GM12878 (cell line): ENCODE data around the gene ARHGAP26. TPM values are rescaled to one million over a fixed set of nuclear protein-coding genes. Genes with fewer than 3 reads are reported as not detected.
A peak's percentile ranks its signal among the peaks of the same experiment; 100 is the strongest.

ENCODE experiments used
- ATF7 ChIP-seq: fragments of 450-650 bp; IDR thresholded peaks from 2 replicates; pipeline ENCODE4 v1.6.1; 2016; ENCODE audit warnings: low read depth, mild to moderate bottlenecking
- BHLHE40 ChIP-seq, 2 experiments: fragments of 450-650 bp in 1 of 2; IDR thresholded peaks; 2 replicates each; pipeline ENCODE4 v1.6.1; 2011 to 2017; ENCODE audit warnings: low read depth in 2 of 2, borderline replicate concordance in 1 of 2, improper control_type of control experiment in 1 of 2, low read length in 1 of 2, mild to moderate bottlenecking in 1 of 2
- BRCA1 ChIP-seq: IDR thresholded peaks from 2 replicates; pipeline ENCODE4 v1.6.1; 2011; ENCODE audit warnings: low read depth, low read length, improper control_type of control experiment
- EGR1 ChIP-seq, 2 experiments: IDR thresholded peaks; 1 replicate in 1 of 2; 2 replicates in 1 of 2; pipeline ENCODE4 v1.6.1; 2011 to 2012; ENCODE audit warnings: low read depth in 2 of 2, low read length in 2 of 2, borderline replicate concordance in 1 of 2, mild to moderate bottlenecking in 1 of 2, moderate library complexity in 1 of 2
- FOXM1 ChIP-seq: IDR thresholded peaks from 2 replicates; pipeline ENCODE4 v1.6.1; 2012; ENCODE audit warnings: low read depth, mild to moderate bottlenecking, inconsistent platforms, low read length, moderate library complexity
- MTA2 ChIP-seq: fragments of 450-650 bp; IDR thresholded peaks from 2 replicates; pipeline ENCODE4 v1.6.1; 2016; ENCODE audit warnings: low read depth, mild to moderate bottlenecking, moderate library complexity
- MTA3 ChIP-seq: IDR thresholded peaks from 2 replicates; pipeline ENCODE4 v1.6.1; 2012; ENCODE audit warnings: low read length, inconsistent platforms, borderline replicate concordance
- MXI1 ChIP-seq: fragments of 150-350 bp; IDR thresholded peaks from 2 replicates; pipeline ENCODE4 v1.6.1; 2011; ENCODE audit warnings: low read depth, mild to moderate bottlenecking, inconsistent platforms, low read length, improper control_type of control experiment
- NR2C1 ChIP-seq: fragments of 450-650 bp; IDR thresholded peaks from 2 replicates; pipeline ENCODE4 v1.6.1; 2017; ENCODE audit warnings: antibody characterized with exemption, mild to moderate bottlenecking, moderate library complexity
- NR2F1 ChIP-seq: fragments of 450-650 bp; conservative IDR thresholded peaks from 2 replicates; pipeline ENCODE4 v1.6.1; 2017; ENCODE audit warnings: mild to moderate bottlenecking
- PAX5 ChIP-seq: IDR thresholded peaks from 2 replicates; pipeline ENCODE4 v1.6.1; 2011; ENCODE audit warnings: low read depth, low read length, borderline replicate concordance
- PML ChIP-seq: IDR thresholded peaks from 2 replicates; pipeline ENCODE4 v1.6.1; 2012; ENCODE audit warnings: low read length, inconsistent platforms
- POLR2A ChIP-seq: IDR thresholded peaks from 2 replicates; pipeline ENCODE4 v1.6.1; 2011; ENCODE audit warnings: low read depth, mild to moderate bottlenecking, low read length
- POLR2AphosphoS5 ChIP-seq: IDR thresholded peaks from 2 replicates; pipeline ENCODE4 v1.6.1; 2011; ENCODE audit warnings: mild to moderate bottlenecking, low read length, inconsistent platforms
- RAD21 ChIP-seq: IDR thresholded peaks from 2 replicates; pipeline ENCODE4 v1.6.1; 2011; ENCODE audit warnings: mild to moderate bottlenecking, low read depth, low read length, moderate library complexity; ENCODE audit not compliant: insufficient read depth
- SMC3 ChIP-seq: IDR thresholded peaks from 2 replicates; pipeline ENCODE4 v1.6.1; 2011; ENCODE audit warnings: low read length, improper control_type of control experiment, borderline replicate concordance
- SP1 ChIP-seq: IDR thresholded peaks from one replicate; pipeline ENCODE4 v1.6.1; 2011; ENCODE audit warnings: low read depth, low read length
- YY1 ChIP-seq: IDR thresholded peaks from 2 replicates; pipeline ENCODE4 v1.6.1; 2011; ENCODE audit warnings: low read depth, mild to moderate bottlenecking, low read length
- ZNF207 ChIP-seq: fragments of 450-650 bp; IDR thresholded peaks from 2 replicates; pipeline ENCODE4 v1.6.1; 2014; ENCODE audit warnings: antibody characterized with exemption, mild to moderate bottlenecking, borderline replicate concordance
- polyA plus RNA-seq, 11 experiments: library from polyadenylated mRNA; depleted of rRNA in 4 of 11; unstranded in 6 of 11; stranded (reverse) in 5 of 11; fragments of >200 nt; fragmentation: Nextera tagmentation in 4 of 11; fragmentation: Illumina TruSeq in 1 of 11; extraction: Ambion mirVana in 4 of 11; extraction: Trizol in 1 of 11; gene quantifications; 1 replicate in 1 of 11; 2 replicates in 10 of 11; pipeline versions ENCODE4 v1.2.1 to v1.2.3, GENCODE V29; 2011 to 2016; ENCODE audit warnings: inconsistent platforms in 2 of 11, missing spikeins in 2 of 11, low read depth in 1 of 11
- total RNA-seq, 4 experiments: library from RNA; depleted of rRNA in 3 of 4; stranded (reverse); fragments of >200 nt in 3 of 4; fragmentation: Illumina TruSeq in 1 of 4; extraction: Trizol in 1 of 4; gene quantifications; 2 replicates each; pipeline versions ENCODE4 v1.2.1 to v1.2.3, GENCODE V29; 2013 to 2021
- TF ChIP-seq, protein P1 (sequence below): fragments of 150-350 bp; IDR thresholded peaks from 2 replicates; pipeline ENCODE4 v1.6.1; 2014; ENCODE audit warnings: mild to moderate bottlenecking, low read depth, low read length
- TF ChIP-seq, protein P2 (sequence below): fragments of 450-650 bp; IDR thresholded peaks from 2 replicates; pipeline ENCODE4 v1.6.1; 2017; ENCODE audit warnings: mild to moderate bottlenecking, low read depth, inconsistent platforms; ENCODE audit not compliant: poor library complexity, severe bottlenecking
- TF ChIP-seq, protein P3 (sequence below): fragments of 450-650 bp; IDR thresholded peaks from 2 replicates; pipeline ENCODE4 v1.6.1; 2016; ENCODE audit warnings: mild to moderate bottlenecking
- TF ChIP-seq, protein P4 (sequence below): fragments of 450-650 bp; IDR thresholded peaks from 2 replicates; pipeline ENCODE4 v1.6.1; 2018; ENCODE audit warnings: mild to moderate bottlenecking, low read depth, moderate library complexity; ENCODE audit not compliant: partially characterized antibody

Gene ARHGAP26
- total and polyA plus RNA-seq, 10 of the 15 experiments (the other 5 are each of a cell fraction or from before 2014, with no cell fraction given), result 9.4 to 41.5 (median 19.3) TPM

DNA sequence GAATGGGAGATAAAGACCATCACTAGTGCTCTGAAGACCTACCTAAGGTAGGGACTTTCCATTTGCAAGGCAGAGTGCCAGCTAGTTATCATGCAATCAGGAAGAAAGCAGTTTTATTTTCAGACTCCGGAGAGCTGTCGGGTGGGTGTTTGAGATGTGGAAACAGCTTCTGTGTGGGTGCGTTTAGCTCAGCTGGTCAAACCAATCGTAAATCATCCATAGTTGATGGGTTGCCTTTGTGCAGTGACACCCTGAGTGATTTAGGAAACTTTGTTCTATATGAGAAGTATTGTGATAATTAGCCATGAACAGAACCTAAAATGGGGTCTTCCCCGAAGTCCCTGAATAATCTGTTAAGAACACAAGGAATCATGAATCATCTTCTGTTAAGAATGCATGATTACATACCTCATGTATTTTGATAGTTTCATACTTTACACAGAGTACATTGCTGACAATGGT, 284.3 kb downstream of the ARHGAP26 start (continued):
- TF ChIP-seq SMC3 (peak; percentile 30; the same call in 1 of the 2 replicates), NR2F1 (0 out of 2 replicates have a peak, but pooled peaks have one; percentile 44), POLR2A (no peak; the same call in 1 of the 2 replicates), EGR1 (IDR thresholded peaks at IDR 0.05; ENCODE audit: borderline replicate concordance in 1 of 2, low read depth in 2 of 2, low read length in 2 of 2) (peak in 1 of 2 experiments; percentile 83; a peak in 2 of 3 replicates), MTA2 (peak; percentile 96), MTA3 (peak; percentile 68; the same call in 1 of the 2 replicates), RAD21 (peak; percentile 34; the same call in 1 of the 2 replicates), SP1 (peak; percentile 15), ATF7 (peak; percentile 88), PAX5 (peak; percentile 84), PML (peak; percentile 71), FOXM1 (peak; percentile 91), YY1 (peak; percentile 42; the same call in 1 of the 2 replicates), NR2C1 (no peak), ZNF207 (0 out of 2 replicates have a peak, but pooled peaks have one; percentile 56), BHLHE40 (IDR thresholded peaks at IDR 0.05; ENCODE audit: borderline replicate concordance in 1 of 2, low read depth in 2 of 2, low read length in 1 of 2) (peak; percentile 53 to 69; a peak in 3 of 4 replicates), BRCA1 (no peak), POLR2AphosphoS5 (peak; percentile 77), MXI1 (0 out of 2 replicates have a peak, but pooled peaks have one; percentile 27)
- TF ChIP-seq, protein P1, sequence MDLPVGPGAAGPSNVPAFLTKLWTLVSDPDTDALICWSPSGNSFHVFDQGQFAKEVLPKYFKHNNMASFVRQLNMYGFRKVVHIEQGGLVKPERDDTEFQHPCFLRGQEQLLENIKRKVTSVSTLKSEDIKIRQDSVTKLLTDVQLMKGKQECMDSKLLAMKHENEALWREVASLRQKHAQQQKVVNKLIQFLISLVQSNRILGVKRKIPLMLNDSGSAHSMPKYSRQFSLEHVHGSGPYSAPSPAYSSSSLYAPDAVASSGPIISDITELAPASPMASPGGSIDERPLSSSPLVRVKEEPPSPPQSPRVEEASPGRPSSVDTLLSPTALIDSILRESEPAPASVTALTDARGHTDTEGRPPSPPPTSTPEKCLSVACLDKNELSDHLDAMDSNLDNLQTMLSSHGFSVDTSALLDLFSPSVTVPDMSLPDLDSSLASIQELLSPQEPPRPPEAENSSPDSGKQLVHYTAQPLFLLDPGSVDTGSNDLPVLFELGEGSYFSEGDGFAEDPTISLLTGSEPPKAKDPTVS, result no peak
- TF ChIP-seq, protein P2, sequence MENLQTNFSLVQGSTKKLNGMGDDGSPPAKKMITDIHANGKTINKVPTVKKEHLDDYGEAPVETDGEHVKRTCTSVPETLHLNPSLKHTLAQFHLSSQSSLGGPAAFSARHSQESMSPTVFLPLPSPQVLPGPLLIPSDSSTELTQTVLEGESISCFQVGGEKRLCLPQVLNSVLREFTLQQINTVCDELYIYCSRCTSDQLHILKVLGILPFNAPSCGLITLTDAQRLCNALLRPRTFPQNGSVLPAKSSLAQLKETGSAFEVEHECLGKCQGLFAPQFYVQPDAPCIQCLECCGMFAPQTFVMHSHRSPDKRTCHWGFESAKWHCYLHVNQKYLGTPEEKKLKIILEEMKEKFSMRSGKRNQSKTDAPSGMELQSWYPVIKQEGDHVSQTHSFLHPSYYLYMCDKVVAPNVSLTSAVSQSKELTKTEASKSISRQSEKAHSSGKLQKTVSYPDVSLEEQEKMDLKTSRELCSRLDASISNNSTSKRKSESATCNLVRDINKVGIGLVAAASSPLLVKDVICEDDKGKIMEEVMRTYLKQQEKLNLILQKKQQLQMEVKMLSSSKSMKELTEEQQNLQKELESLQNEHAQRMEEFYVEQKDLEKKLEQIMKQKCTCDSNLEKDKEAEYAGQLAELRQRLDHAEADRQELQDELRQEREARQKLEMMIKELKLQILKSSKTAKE, result peak; percentile 59
- TF ChIP-seq, protein P3, sequence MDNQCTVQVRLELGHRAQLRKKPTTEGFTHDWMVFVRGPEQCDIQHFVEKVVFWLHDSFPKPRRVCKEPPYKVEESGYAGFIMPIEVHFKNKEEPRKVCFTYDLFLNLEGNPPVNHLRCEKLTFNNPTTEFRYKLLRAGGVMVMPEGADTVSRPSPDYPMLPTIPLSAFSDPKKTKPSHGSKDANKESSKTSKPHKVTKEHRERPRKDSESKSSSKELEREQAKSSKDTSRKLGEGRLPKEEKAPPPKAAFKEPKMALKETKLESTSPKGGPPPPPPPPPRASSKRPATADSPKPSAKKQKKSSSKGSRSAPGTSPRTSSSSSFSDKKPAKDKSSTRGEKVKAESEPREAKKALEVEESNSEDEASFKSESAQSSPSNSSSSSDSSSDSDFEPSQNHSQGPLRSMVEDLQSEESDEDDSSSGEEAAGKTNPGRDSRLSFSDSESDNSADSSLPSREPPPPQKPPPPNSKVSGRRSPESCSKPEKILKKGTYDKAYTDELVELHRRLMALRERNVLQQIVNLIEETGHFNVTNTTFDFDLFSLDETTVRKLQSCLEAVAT, result no peak; the same call in 1 of the 2 replicates
- TF ChIP-seq, protein P4, sequence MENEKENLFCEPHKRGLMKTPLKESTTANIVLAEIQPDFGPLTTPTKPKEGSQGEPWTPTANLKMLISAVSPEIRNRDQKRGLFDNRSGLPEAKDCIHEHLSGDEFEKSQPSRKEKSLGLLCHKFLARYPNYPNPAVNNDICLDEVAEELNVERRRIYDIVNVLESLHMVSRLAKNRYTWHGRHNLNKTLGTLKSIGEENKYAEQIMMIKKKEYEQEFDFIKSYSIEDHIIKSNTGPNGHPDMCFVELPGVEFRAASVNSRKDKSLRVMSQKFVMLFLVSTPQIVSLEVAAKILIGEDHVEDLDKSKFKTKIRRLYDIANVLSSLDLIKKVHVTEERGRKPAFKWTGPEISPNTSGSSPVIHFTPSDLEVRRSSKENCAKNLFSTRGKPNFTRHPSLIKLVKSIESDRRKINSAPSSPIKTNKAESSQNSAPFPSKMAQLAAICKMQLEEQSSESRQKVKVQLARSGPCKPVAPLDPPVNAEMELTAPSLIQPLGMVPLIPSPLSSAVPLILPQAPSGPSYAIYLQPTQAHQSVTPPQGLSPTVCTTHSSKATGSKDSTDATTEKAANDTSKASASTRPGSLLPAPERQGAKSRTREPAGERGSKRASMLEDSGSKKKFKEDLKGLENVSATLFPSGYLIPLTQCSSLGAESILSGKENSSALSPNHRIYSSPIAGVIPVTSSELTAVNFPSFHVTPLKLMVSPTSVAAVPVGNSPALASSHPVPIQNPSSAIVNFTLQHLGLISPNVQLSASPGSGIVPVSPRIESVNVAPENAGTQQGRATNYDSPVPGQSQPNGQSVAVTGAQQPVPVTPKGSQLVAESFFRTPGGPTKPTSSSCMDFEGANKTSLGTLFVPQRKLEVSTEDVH, result no peak
